Fibroblast of skin of left quadriceps (primary cell): ENCODE data around the gene TRAF3IP1.
"Not testable (repeated sequence)": the region's sequence is repeated elsewhere in the genome, so short reads cannot be mapped to it uniquely, and the experiment has no call there.

Source experiments
- DNase-seq, 2 experiments: peaks; one replicate each; pipeline ENCODE4 v3.0.0-alpha.2; 2013; ENCODE audit warnings: low read depth in 2 of 2

TRAF3IP1 gene, protein sequence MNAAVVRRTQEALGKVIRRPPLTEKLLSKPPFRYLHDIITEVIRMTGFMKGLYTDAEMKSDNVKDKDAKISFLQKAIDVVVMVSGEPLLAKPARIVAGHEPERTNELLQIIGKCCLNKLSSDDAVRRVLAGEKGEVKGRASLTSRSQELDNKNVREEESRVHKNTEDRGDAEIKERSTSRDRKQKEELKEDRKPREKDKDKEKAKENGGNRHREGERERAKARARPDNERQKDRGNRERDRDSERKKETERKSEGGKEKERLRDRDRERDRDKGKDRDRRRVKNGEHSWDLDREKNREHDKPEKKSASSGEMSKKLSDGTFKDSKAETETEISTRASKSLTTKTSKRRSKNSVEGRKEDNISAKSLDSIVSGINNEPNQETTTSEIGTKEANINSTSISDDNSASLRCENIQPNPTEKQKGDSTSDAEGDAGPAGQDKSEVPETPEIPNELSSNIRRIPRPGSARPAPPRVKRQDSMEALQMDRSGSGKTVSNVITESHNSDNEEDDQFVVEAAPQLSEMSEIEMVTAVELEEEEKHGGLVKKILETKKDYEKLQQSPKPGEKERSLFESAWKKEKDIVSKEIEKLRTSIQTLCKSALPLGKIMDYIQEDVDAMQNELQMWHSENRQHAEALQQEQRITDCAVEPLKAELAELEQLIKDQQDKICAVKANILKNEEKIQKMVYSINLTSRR

DNA sequence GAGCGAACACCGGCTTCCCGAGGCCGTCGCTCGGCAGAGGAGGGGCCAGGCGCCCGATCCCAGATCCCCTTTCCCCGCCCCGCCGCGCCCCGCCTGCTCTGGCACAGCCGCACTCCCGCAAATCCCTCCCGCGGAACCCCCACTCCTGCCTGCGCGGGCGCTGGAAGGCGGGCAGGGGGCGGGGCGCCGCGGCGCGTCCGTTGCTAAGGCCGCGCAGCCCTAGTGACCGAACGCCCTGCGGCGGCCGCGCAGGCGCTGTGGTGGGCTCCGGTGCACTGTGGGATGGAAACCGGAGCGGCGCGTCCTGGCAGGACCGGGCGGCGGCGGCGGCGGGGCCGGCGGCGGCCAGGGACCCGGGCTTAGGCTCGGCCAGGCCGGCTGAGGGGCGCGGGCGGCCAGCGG is at the start of gene TRAF3IP1:
TSS of gene TRAF3IP1 (plus strand) at position 273 of the 402 bp plus-strand sequence. CDS start 145 bp downstream, outside the sequence.
- peak; percentile 79 to 81 for DNase-seq

DNA sequence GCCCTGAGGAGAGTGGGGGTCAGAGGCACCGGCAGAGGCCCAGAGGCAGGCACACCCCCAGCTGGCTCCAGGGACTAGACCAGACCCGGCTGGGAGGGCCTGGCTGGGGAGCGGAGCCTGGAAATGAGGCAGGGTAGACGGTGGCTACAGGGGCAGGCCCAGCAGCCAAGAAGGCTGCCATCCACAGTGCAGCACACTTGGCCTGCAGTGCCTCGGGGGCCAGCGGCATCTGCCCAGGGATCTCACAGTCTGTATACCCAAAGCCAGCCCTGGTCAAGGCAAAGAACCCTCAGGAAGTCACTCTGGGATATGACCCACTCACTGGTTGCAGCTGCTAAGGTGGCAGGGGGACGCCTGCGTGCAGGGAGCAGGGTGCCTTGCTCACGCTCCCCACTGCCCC is 49.7 kb upstream of the TRAF3IP1 start:
- DNase-seq = no peak

DNA sequence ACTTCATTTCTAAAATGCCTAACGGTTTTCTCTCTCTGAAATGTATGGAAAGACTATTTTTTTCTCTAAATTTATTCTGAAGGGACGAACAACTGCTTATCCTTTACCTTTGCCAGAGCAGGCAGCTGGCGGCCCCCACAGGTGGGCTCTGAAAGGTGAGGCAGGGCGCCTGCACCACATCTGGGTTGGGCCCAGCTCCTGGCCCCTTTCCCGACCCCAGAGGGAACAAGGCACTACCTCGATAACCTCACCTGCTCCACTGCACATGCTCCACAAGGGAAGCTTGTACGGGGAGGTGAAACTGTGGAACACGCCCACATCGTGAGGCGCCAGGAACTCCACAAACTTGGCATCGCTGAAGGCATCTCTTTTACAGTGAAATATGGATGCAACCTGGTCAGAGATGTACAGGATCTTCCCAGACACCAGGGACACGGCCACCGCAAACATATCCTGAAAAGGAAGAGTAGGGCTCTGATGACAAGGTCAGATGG is 49.2 kb upstream of the TRAF3IP1 start:
- no peak for DNase-seq

DNA sequence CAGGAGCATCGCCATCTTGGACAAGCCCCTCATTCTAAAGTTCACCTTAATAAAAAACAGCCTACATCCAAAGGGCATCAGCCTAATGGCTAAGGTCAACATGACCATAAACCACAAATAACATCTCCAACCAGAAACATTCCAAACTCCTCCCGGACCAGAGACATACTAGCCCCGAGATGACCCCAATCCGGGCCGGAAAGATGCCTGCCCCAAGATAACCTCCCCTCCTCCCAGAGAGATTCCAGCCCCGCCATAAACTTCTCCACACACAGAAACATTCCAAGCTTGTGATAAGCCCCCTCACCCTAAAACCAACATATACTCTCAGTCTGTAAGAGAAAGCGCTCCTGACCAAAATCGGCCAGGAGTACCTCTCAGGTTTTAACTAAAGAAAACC is 48.6 kb upstream of the TRAF3IP1 start:
- DNase-seq = not testable (repeated sequence)

DNA sequence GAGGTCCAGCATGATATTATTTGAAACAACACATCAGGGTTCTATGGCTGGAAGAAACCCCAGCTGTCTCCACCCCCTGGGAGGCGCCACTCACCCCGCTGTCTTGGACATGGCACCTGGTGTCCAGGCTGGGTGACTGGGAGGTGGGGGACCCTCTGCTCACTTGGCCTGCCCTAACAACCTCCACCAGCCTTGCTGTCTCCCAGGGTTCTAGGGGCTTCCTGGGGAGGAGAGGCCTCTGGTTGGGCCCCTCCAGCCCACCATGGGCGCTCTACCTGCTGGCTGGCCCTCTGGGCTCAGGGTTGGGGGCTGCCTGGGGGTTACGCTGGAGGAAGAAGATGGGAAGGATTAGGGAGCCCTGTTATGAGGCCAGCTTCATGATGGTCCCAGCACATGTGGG is 48.2 kb upstream of the TRAF3IP1 start:
- no peak for DNase-seq

DNA sequence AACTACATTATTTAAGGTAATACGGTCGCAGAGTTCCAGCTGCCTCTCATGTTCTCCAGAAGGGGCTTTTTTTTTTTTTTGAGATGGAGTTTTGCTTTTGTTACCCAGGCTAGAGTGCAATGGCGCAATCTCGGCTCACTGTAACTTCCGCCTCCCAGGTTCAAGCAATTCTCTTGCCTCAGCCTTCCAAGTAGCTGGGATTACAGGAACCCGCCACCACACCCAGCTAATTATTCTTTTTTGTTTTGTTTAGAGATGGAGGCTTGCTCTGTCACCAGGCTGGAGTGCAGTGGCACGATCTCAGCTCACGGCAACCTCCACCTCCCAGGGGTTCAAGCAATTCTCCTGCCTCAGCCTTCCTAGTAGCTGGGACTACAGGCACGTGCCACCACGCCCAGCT is 46.9 kb upstream of the TRAF3IP1 start:
- not testable (repeated sequence) for DNase-seq

DNA sequence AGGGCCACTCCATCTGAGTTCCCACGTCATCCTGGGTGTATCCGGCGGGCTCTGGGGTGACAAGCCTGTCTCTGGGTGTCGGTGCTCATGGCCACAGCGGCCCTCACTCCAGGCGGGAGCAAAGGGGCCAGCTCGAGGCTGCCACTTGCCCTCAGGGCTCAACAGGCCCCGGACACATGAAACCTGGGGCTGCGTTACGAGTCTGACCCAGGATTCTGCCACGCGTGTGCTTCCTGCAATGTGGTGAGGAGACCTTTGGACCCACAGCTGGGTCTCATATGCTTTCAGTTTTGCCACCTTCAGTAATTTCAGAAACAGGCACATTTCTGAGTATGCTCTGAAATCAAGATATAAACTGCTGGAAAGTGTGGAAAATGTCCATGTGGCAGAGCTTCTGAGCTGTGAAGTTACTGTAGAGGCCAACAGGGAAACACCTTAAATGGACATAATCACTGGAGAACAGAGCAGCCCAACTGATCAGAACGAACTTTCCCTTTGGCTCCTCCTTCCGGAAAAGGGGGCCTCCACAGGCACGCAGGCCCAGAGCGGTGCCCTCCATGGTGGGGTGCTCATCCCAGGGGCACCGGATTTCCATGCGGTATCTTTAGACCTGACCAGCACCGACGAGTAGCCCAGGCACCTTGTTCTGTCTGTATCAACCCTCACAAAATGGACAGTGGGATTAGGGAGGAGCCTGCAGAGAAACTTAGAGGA is 46.0 kb upstream of the TRAF3IP1 start:
- DNase-seq = no peak

DNA sequence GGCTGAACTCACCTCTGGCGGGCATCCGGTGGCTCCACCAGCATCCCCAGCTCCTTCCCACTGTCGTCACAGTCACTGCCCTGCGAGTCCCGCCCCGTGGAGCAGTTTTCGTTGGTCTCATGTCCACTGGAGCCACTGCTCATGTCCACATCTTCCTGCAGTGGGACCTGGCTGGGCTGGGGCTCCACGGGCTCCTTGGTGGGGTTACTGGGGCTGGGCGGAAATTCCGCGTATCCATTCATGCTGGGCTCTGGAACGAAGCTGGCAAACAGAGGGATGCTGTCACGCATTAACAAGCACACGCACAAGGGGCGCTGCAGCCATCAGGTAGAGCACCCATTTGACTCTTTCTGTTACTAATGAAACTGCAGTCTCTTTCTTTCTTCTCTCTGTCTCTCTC is 42.6 kb upstream of the TRAF3IP1 start:
- DNase-seq = no peak

DNA sequence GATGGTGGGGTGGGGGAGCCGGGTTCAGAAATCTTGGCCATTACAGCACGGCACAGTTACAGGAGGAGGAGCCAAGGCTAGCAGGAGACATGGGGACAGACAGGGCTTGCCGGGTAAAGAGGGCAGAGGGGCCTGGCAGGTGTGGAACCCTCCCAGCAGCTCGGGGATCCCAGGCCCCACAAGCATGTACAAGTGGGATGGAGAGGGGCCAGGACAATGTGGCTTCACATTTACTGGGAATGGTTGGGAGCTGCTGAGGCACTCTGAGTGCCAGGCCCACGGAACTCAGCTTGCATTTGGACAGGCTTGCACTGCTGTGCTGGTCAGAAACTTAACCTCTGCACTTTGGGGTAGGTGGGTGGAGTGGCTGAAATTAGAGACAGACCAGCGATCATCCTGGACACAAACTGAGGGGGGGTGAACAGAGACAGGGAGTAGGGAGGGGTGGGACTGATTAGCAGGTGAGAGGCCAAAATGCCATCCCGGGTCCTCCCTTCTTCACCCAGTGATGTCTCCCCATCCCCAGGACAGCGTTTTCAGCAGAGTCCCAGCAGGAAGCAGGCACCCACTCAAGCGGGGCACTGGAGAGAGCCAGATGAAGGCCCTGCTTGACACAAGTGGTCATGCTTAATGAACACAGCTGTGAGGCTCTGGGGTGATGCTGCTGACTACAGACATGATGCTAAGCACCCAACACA is 41.5 kb upstream of the TRAF3IP1 start:
- DNase-seq = no peak

DNA sequence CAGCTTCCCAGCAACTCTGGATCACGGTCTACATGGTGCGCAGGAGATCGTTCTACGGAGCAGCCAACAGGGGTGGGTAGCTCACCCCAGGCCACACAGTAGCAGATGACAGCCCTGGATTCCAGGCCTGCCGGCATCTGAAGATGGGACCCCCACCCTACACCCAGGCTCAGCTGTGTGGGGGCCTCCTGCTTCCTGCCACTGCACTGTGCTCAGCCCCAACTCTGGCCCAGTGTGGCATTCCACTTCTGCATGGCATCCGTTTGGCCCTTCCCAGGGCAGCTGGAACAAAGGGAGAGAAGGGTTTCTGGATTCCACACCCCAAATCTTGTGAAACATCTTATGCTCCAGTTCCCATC is 41.0 kb upstream of the TRAF3IP1 start:
- no peak for DNase-seq

DNA sequence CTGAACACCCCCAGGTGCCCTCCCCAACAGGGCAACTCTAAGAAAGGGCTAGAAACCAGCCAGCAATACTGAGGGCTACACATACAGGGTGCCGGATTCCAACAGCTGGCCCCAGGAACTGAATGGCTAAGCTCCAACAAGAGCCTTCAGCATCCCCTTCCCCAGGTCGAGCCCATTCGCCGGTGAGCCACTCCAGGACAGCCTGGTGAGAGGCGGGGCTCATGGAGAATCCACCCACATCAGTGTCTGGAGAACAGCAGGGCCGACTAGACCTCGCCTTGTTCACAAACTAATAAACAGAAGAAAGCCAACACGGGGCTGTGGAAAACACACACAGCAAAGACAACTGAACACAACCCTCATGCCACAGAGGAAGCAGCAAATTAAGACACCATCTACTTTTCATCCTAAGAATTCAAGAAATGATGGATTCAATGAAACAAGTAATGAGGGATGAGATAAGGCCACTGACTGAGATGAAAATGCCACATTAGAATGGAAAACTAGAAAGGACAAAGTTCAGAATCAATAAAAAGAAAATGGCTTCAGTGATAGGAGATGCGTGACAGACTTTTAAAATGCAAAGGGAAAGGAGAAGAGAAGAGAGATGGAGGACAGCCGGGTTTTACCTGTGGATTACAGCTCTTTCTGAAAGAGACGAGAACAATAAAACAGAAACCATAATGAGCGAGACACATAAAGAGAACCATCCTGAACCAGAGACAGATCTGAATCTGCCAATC is 40.1 kb upstream of the TRAF3IP1 start:
- DNase-seq = no peak

DNA sequence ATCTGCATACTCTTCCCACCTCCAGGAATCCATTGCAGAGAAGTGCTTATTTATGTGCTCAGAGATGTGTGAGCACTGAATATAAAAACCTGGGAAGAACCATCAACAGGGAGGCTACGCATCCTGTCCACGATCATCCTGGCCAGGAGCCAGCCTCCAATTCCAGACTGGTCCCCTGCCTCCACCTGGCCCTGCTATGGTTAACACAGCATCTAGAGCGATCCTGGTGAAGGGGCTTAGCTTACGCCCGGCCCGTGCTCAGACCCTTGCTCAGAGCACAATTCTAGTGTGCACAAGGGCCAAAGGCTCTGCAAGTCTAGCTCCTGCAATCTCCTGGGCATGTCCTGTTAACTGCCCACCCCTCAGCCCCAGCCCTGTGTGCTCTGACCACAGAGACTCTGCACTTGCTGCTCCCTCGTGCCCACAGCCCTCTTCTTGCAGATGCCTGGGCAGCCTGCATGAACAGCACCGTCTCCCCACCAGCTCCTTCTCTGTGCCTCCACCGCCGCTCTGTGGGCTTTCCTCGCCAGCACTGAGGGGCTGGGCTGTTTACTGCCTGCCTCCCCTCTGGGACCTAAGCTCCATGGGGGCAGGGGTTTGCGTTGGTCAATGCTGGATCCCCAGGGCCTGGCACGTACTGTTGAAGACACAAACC is 38.4 kb upstream of the TRAF3IP1 start:
- no peak for DNase-seq

DNA sequence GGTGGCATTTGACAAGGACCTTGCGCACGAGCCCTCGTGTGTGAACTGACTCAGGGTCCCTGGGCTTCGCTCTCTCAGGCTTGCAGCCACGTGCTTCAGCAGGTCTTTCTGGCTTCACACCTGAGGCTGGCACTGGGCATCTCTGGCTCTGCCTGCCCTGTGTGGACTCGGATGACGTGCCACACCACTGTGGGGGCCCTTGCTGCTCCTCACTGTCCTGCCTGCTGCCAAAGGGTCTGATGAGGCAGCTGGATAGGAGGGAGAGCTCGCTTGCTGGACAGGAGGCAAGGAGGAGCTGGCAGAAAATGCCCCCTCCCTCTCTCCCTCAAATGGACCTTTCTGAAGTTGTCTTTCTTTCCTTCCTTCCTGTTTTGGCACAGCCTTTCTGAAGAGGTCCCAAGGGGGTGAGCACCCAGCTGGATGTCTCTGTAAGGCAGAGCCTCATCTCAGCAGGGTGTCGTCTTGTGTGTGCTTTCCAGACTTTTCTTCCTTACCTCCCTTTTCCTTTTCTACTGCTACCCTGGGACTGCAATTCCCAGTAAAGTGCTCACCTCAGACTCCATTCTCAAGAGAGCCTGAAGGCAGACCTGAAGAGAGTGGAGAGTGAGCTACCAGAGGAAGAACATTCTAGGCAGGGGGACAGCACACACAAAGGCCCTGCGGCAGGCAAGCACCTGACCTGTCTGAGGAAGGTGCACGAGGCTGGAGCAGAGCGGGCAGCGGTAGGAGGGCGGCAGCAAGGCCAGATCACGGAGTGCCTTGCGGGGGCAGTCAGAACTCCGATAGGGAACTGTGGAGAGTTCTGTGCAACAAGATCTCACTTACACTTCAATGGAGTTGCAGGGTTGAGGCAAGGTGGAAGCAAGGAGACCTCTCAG is 37.2 kb upstream of the TRAF3IP1 start:
- no peak for DNase-seq

DNA sequence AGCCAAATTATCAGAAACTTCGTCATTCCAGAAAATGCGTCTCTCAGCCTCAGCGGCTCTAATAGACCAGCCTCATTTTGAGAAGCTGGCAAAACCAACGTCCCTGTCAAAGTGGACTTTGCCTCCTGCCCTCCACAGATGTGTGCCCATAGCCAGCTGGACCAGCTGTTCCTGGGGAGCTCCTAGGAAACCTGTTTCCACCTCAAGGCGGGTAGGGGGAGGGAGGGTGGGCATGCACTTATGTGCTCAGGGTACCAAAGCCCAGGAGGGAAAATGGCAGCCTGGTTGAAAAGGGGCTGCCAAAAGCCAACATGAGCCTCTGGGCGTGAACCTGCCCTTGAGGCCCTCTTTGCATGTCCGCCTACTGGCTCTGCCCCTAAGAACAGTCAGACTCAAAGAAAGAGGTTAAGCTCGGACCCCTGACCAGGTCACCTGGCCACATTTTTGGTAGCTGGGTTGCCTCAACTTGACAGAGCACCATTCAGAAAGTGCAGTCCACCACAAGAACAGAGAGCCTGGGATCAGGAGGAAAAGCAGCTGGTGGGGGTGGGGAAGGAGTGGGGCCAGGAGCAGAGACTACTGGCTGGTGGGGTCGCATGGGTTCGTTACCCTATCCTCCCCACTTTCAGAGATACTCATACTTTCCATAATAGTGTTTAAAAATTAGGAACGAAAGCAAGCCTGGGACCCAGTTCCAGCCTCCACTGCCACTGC is 35.4 kb upstream of the TRAF3IP1 start:
- DNase-seq = no peak

DNA sequence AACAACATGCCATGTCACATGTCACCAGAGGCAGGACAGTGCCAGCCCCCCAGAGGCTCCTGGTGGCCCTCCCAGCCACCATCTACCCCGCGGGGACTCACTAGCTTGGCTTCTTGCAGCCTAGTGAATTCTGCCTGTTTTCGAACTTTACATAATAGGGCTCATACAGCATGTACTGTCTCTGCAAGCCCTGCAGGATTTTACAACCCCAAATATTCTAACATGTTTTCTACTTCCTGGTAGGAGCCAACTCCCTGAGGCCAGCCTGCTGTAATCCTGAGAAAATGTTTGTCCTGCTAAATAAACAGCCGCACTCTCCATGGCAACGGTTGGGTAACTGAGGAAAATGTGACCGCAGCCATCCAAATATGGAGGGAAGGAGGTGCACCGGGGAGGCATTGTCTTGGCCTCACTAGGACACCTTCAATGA is 34.6 kb upstream of the TRAF3IP1 start:
- DNase-seq = peak; percentile 40 to 45

DNA sequence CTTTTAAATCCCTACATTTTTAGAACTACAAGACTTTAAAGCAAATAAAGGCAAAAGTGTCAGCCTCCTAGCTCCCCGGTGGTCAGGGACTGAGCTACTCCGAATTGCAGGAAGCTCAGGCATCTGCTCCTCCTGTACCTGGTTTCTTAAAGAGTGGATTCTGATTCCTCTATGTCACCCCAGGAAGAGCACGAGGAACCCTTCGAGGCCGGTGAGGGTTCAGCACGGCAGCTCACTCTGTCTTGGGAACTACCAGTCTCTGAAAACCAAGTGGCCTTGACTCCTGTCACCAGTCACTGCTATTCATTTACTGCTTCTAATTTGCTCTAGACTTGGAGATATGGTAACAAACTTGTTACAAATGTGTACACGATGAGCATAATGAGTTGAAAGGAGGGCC is 34.2 kb upstream of the TRAF3IP1 start:
- DNase-seq = no peak

DNA sequence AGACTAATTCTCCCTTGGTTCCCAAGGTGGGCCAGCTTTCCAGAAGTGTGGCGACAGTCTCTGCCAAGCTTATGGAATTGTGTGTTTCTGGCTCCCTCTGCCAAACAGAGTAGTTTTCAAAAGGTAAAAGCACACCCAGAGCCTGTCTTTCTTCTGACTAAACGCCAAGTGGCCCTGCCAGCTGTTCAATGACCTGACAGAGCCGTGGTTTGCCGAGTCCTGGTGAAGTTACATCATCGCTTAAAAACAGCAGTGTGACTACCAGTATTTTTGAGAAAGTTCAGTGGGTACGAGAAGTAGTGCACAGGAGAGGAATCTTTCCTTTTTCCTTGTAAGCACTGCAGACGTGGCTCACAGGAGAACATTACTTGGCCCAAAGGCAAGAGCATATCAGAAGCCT is 33.8 kb upstream of the TRAF3IP1 start:
- peak in 1 of 2 experiments; percentile 6 for DNase-seq

DNA sequence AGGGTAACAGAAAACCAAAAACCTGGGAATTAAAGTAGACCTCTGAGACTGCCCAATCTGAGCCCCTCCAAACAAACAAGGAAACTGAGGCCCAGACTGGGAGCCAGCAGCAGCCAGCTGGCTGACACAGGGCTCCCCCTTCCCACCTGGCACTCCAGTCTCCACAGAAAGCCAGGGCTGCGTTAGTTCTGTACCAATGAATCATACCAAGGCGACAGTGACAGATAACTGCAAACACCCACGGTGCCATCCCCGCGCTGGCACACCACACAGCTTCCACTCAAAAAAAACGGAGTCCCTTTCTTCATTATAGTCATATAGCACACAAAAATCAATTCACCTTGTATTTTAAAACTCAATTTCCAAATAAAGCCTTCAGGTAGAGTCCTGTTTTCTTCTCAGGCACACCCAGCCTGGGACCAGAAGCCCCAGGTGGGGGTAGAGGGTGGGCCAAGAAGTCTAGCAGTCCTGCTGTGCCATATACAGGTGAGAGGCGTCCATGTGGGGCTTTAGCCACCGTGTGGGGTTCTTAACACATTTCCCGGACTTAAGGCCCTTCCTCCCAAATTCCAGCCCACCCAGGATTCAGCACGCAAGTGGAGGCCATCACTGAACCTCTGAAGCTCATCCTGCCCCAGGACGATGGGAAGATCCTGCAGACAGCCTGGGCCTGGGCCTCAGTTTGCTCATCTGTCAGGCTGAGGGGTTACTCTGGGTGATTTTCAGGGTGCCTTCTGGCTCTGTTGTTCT is 33.2 kb upstream of the TRAF3IP1 start:
- DNase-seq = no peak
